ENCODE data around the gene SIGLEC9. TPM values are rescaled to one million over a fixed set of nuclear protein-coding genes. Genes with fewer than 3 reads are reported as not detected.

Gene SIGLEC9
- total RNA-seq, 1 experiment from 2014 or later: not detected

DNA sequence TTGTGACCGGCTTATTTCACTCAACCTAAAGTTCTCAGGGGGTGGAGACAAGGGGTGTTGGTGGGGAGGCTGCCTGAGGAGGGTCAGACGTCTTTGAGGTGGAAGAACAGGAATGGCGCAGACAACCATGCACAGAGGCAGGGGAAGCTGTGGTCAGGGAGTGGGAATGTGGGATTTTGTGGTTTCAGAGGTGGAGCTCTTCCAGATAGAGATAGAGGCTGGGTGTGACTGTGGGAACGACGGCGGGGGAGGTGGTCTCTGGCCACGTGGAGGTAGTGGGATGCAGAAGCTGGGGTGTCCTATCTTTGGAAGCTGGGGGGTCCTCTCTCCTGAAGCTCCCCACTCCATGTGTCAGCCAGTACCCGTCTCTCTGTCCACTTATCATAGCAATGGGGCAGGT, 34.2 kb upstream of the SIGLEC9 start (continued):
- no peak for TF ChIP-seq CBX3 (IDR thresholded peaks at IDR 0.05; ENCODE audit: low read depth)
- no peak for TF ChIP-seq EZH2 (IDR thresholded peaks at IDR 0.05)
- TF ChIP-seq, protein P1, sequence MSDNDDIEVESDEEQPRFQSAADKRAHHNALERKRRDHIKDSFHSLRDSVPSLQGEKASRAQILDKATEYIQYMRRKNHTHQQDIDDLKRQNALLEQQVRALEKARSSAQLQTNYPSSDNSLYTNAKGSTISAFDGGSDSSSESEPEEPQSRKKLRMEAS (IDR thresholded peaks at IDR 0.05): no peak
- TF ChIP-seq YY1 (IDR thresholded peaks at IDR 0.05; ENCODE audit: extremely low read depth, insufficient replicate concordance, low read depth, low read length): no peak
- TF ChIP-seq EGR1 (IDR thresholded peaks at IDR 0.05; ENCODE audit: low read depth): no peak
- TF ChIP-seq POLR2AphosphoS5 (IDR thresholded peaks at IDR 0.05; ENCODE audit: low read depth, low read length): no peak
- TF ChIP-seq RAD21 (IDR thresholded peaks at IDR 0.05; ENCODE audit: low read depth): no peak

DNA sequence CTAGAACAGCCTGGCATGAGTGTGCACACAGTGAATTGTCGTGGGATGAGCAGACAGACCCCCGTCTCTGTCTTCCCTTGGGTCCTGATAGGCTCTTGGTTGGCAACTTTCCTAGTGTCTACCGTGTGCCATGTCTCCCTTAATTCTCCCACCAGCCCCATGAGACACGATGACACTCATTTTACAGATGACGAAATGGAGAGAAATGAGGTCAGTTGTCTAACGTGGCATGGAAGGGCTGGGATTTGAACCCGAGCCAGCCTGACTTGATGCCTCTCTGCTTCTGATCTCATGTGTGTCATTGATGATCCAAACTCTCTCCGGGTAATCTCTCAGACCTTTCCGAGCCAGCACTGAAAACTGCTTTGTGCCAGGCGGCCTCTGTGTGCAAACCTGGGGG, 33.6 kb upstream of the SIGLEC9 start:
- Histone ChIP-seq H2AFZ (ENCODE audit: low read depth, low read length, poor library complexity, severe bottlenecking) (no peak overlapping the region), H3K36me3 (ENCODE audit: control insufficient read depth in 1 of 2, insufficient read depth in 2 of 2, low read length in 2 of 2) (no peaks in the 10 kb centered on the region), H3K9ac (ENCODE audit: low read length) (no peak overlapping the region), H3K9me2 (ENCODE audit: insufficient read depth) (no peaks in the 10 kb centered on the region), H3K4me2 (ENCODE audit: low read length) (no peak overlapping the region), H3K27me3 (ENCODE audit: insufficient read depth, low read length) (no peaks in the 10 kb centered on the region), H4K20me1 (ENCODE audit: insufficient read depth) (no peaks in the 10 kb centered on the region), H3K4me1 (ENCODE audit: control insufficient read depth in 1 of 2, insufficient read depth in 2 of 2, low read length in 2 of 2) (peaks cover 2 to 6% of the 10 kb centered on the region in 2 experiments; a peak in 2 of 4 replicates), H3K27ac (ENCODE audit: low read depth, low read length) (no peak overlapping the region), H3K9me3 (ENCODE audit: control insufficient read depth in 1 of 2, insufficient read depth in 1 of 2, low read depth in 1 of 2, low read length in 2 of 2) (no peaks in the 10 kb centered on the region), H3K79me2 (ENCODE audit: insufficient read depth, low read length) (no peaks in the 10 kb centered on the region), H3K4me3 (replicated peaks in 1 of 2; ENCODE audit: low read depth in 1 of 2, low read length in 2 of 2) (no peak overlapping the region)
- BruUV-seq (replicated peaks): no TSS peak
- DNase-seq (ENCODE audit: low read depth, low spot score) (no peak), ATAC-seq (no peak)
- TF ChIP-seq ZFX (IDR thresholded peaks at IDR 0.05) (no peak), YY1 (IDR thresholded peaks at IDR 0.05; ENCODE audit: extremely low read depth, insufficient replicate concordance, low read depth, low read length) (no peak), FOSL1 (IDR thresholded peaks at IDR 0.05; ENCODE audit: low read depth) (no peak), CBX3 (IDR thresholded peaks at IDR 0.05; ENCODE audit: low read depth) (no peak), POLR2AphosphoS5 (IDR thresholded peaks at IDR 0.05; ENCODE audit: low read depth, low read length) (no peak)
- TF ChIP-seq, protein P2, sequence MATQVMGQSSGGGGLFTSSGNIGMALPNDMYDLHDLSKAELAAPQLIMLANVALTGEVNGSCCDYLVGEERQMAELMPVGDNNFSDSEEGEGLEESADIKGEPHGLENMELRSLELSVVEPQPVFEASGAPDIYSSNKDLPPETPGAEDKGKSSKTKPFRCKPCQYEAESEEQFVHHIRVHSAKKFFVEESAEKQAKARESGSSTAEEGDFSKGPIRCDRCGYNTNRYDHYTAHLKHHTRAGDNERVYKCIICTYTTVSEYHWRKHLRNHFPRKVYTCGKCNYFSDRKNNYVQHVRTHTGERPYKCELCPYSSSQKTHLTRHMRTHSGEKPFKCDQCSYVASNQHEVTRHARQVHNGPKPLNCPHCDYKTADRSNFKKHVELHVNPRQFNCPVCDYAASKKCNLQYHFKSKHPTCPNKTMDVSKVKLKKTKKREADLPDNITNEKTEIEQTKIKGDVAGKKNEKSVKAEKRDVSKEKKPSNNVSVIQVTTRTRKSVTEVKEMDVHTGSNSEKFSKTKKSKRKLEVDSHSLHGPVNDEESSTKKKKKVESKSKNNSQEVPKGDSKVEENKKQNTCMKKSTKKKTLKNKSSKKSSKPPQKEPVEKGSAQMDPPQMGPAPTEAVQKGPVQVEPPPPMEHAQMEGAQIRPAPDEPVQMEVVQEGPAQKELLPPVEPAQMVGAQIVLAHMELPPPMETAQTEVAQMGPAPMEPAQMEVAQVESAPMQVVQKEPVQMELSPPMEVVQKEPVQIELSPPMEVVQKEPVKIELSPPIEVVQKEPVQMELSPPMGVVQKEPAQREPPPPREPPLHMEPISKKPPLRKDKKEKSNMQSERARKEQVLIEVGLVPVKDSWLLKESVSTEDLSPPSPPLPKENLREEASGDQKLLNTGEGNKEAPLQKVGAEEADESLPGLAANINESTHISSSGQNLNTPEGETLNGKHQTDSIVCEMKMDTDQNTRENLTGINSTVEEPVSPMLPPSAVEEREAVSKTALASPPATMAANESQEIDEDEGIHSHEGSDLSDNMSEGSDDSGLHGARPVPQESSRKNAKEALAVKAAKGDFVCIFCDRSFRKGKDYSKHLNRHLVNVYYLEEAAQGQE (IDR thresholded peaks at IDR 0.05; ENCODE audit: low read depth): no peak
- intact Hi-C loops (cut with micrococcal nuclease): loop anchor here (5.0 to 10.0 kb wide), 2 partner anchors 299 to 726 kb away; partner anchors contain the start of genes ACP4 and NAPSA
- RAD21 ChIA-PET (ENCODE audit: low non-redundant PET in 1 of 2, low total read pairs in 2 of 2, uncharacterized antibody in 2 of 2, unreplicated experiment in 2 of 2): no interaction called here
- POLR2A ChIA-PET: no interaction called here
- CTCF ChIA-PET: no interaction called here

Measured in HCT116 (cell line).